Endothelial cell of umbilical vein (primary cell): Measurements from ENCODE around the gene ACVR1C.

Experiments
- EZH2 ChIP-seq: IDR thresholded peaks from 2 replicates; pipeline ENCODE4 v1.6.1; 2012; ENCODE audit warnings: borderline replicate concordance, low read depth, mild to moderate bottlenecking, moderate library complexity, low read length, inconsistent platforms; ENCODE audit not compliant: severe bottlenecking
- MYC ChIP-seq: IDR thresholded peaks from one replicate; pipeline ENCODE4 v1.6.1; 2011; ENCODE audit warnings: mild to moderate bottlenecking, low read depth, low read length
- POLR2A ChIP-seq: IDR thresholded peaks from 2 replicates; pipeline ENCODE4 v1.6.1; 2012; ENCODE audit warnings: low read depth, mild to moderate bottlenecking, control low read depth, low read length
- POLR2AphosphoS5 ChIP-seq: IDR thresholded peaks from 2 replicates; pipeline ENCODE4 v1.6.1; 2012; ENCODE audit warnings: low read depth, mild to moderate bottlenecking, control low read depth, low read length, moderate library complexity; ENCODE audit not compliant: insufficient read depth
- TF ChIP-seq, protein P1 (sequence below), 2 donors: IDR thresholded peaks; 1 replicate in 1 of 2; 2 replicates in 1 of 2; pipeline ENCODE4 v1.5.1; 2011; ENCODE audit warnings: low read length in 2 of 2, mild to moderate bottlenecking in 2 of 2, moderate library complexity in 2 of 2, control low read depth in 1 of 2, inconsistent platforms in 1 of 2, low read depth in 1 of 2; ENCODE audit not compliant: insufficient read depth in 1 of 2; ENCODE audit errors: extremely low read depth in 1 of 2

DNA sequence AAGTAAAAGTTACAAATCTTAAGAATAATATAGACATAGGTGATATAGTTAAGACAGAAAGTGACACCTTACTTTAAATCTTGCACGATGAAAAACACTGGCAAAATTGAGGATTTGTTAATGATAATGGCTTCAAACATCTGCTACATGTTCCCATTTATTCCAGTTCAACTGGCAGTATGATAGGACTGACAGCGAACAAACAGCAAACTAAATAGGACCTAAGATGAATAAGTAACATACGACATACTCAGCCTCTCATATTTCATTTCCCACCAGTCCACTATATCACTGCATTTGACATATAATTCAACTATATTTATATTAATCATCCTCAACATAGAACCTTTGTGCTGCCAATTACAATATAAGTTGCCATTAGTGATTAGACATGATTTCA, 36.3 kb downstream of the ACVR1C start:
- TF ChIP-seq, protein P1, sequence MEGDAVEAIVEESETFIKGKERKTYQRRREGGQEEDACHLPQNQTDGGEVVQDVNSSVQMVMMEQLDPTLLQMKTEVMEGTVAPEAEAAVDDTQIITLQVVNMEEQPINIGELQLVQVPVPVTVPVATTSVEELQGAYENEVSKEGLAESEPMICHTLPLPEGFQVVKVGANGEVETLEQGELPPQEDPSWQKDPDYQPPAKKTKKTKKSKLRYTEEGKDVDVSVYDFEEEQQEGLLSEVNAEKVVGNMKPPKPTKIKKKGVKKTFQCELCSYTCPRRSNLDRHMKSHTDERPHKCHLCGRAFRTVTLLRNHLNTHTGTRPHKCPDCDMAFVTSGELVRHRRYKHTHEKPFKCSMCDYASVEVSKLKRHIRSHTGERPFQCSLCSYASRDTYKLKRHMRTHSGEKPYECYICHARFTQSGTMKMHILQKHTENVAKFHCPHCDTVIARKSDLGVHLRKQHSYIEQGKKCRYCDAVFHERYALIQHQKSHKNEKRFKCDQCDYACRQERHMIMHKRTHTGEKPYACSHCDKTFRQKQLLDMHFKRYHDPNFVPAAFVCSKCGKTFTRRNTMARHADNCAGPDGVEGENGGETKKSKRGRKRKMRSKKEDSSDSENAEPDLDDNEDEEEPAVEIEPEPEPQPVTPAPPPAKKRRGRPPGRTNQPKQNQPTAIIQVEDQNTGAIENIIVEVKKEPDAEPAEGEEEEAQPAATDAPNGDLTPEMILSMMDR (IDR thresholded peaks at IDR 0.05; ENCODE audit: extremely low read depth in 1 of 2, insufficient read depth in 1 of 2, low read depth in 1 of 2, low read length in 2 of 2) = no peak
- TF ChIP-seq EZH2 = no peak
- no peak for TF ChIP-seq POLR2AphosphoS5
- TF ChIP-seq POLR2A = no peak
- no peak for TF ChIP-seq MYC
